GM23338 (cell line): ENCODE measurements around the gene SCYGR1. TPM values are rescaled to one million over a fixed set of nuclear protein-coding genes. Genes with fewer than 3 reads are reported as not detected.
A peak's percentile ranks its signal among the peaks of the same experiment; 100 is the strongest.

ENCODE experiments used
- ATAC-seq: fragments of 200-7000 bp; cut with Tn5 transposase; 3 replicates; pipeline ENCODE4 v1.9.1; 2020
- DNase-seq: peaks from one replicate; pipeline ENCODE4 v3.0.0-alpha.2; 2015; ENCODE audit warnings: low spot score
- H2AFZ ChIP-seq: fragments of 200-600 bp; sonication (generic); 2 replicates; pipeline ENCODE4 v1.8.0; 2016; ENCODE audit warnings: antibody characterized with exemption, mild to moderate bottlenecking, moderate library complexity
- H3F3A ChIP-seq: fragments of 200-600 bp; sonication (generic); replicated peaks from 2 replicates; pipeline ENCODE4 v1.8.0; 2017; ENCODE audit warnings: antibody characterized with exemption, mixed run types, low read depth
- H3K27ac ChIP-seq: fragments of 200-600 bp; sonication (generic); 2 replicates; pipeline ENCODE4 v1.6.1; 2016; ENCODE audit warnings: low read depth
- H3K27me3 ChIP-seq: fragments of 200-600 bp; sonication (generic); 2 replicates; pipeline ENCODE4 v1.8.0; 2016; ENCODE audit warnings: mild to moderate bottlenecking, mixed run types, moderate library complexity; ENCODE audit not compliant: insufficient read depth
- H3K36me3 ChIP-seq: fragments of 200-600 bp; sonication (generic); 2 replicates; pipeline ENCODE4 v1.8.0; 2016; ENCODE audit warnings: mild to moderate bottlenecking; ENCODE audit not compliant: insufficient read depth
- H3K4me1 ChIP-seq: fragments of 200-600 bp; sonication (generic); 2 replicates; pipeline ENCODE4 v1.8.0; 2016; ENCODE audit warnings: mild to moderate bottlenecking, moderate library complexity; ENCODE audit not compliant: insufficient read depth
- H3K4me2 ChIP-seq: fragments of 200-600 bp; sonication (generic); 2 replicates; pipeline ENCODE4 v1.7.1; 2017; ENCODE audit warnings: mixed run types
- H3K4me3 ChIP-seq: fragments of 200-600 bp; sonication (generic); 2 replicates; pipeline ENCODE4 v1.6.1; 2016; ENCODE audit warnings: mixed run types
- H3K79me2 ChIP-seq: fragments of 200-600 bp; sonication (generic); replicated peaks from 2 replicates; pipeline ENCODE4 v1.8.0; 2017; ENCODE audit warnings: mild to moderate bottlenecking; ENCODE audit not compliant: insufficient read depth
- H3K9me2 ChIP-seq: fragments of 200-600 bp; sonication (generic); 2 replicates; pipeline ENCODE4 v1.8.0; 2017; ENCODE audit not compliant: insufficient read depth
- H4K20me1 ChIP-seq: fragments of 200-600 bp; sonication (generic); replicated peaks from 2 replicates; pipeline ENCODE4 v1.8.0; 2017; ENCODE audit warnings: mild to moderate bottlenecking; ENCODE audit not compliant: insufficient read depth
- H3K27ac Mint-ChIP-seq: 2 replicates; pipeline ENCODE4 v1.8.0; 2020; ENCODE audit warnings: inconsistent platforms, mild to moderate bottlenecking, moderate library complexity, mixed read lengths
- H3K27me3 Mint-ChIP-seq: 3 replicates; pipeline ENCODE4 v1.8.0; 2022; ENCODE audit warnings: low read depth, mild to moderate bottlenecking, moderate library complexity, mixed read lengths, inconsistent platforms; ENCODE audit not compliant: insufficient read depth, poor library complexity
- H3K36me3 Mint-ChIP-seq: 3 replicates; pipeline ENCODE4 v1.8.0; 2021; ENCODE audit warnings: low read depth, mild to moderate bottlenecking, inconsistent platforms, moderate library complexity, mixed read lengths
- H3K4me1 Mint-ChIP-seq: 3 replicates; pipeline ENCODE4 v1.8.0; 2020; ENCODE audit warnings: mild to moderate bottlenecking, inconsistent platforms, mixed read lengths
- H3K4me3 Mint-ChIP-seq: 3 replicates; pipeline ENCODE4 v1.8.0; 2021; ENCODE audit warnings: moderate library complexity, mild to moderate bottlenecking, inconsistent platforms, mixed read lengths
- H3K9me3 Mint-ChIP-seq: 3 replicates; pipeline ENCODE4 v1.8.0; 2020; ENCODE audit warnings: moderate library complexity, mild to moderate bottlenecking, inconsistent platforms, mixed read lengths
- CREB1 ChIP-seq: fragments of 250-450 bp; sonication (Bioruptor Pico); IDR thresholded peaks from 2 replicates; pipeline ENCODE4 v1.5.0; 2020; ENCODE audit warnings: low read depth, mild to moderate bottlenecking, moderate library complexity
- CTCF ChIP-seq, 2 experiments: fragments of 200-600 bp in 1 of 2; sonication (generic) in 1 of 2; conservative IDR thresholded peaks; 2 replicates each; pipeline versions ENCODE4 v1.5.1 to v1.6.1; 2016 to 2017; ENCODE audit warnings: antibody characterized with exemption in 2 of 2, low read depth in 2 of 2, mild to moderate bottlenecking in 2 of 2, moderate library complexity in 1 of 2
- EZH2 ChIP-seq: fragments of 200-600 bp; sonication (generic); IDR thresholded peaks from one replicate; pipeline ENCODE4 v1.8.0; 2017; ENCODE audit warnings: antibody characterized with exemption, mild to moderate bottlenecking, low read depth; ENCODE audit not compliant: unreplicated experiment
- JUNB ChIP-seq: IDR thresholded peaks from one replicate; pipeline ENCODE4 v1.6.1; 2016; ENCODE audit warnings: antibody characterized with exemption; ENCODE audit not compliant: unreplicated experiment
- NANOG ChIP-seq: IDR thresholded peaks from 2 replicates; pipeline ENCODE4 v1.6.1; 2016; ENCODE audit warnings: antibody characterized with exemption, borderline replicate concordance
- POLR2AphosphoS5 ChIP-seq: IDR thresholded peaks from 2 replicates; pipeline ENCODE4 v1.6.1; 2016; ENCODE audit warnings: antibody characterized with exemption, low read depth
- REST ChIP-seq: IDR thresholded peaks from one replicate; pipeline ENCODE4 v1.6.1; 2018; ENCODE audit warnings: antibody characterized with exemption; ENCODE audit not compliant: unreplicated experiment
- STAT1 ChIP-seq: IDR thresholded peaks from one replicate; pipeline ENCODE4 v1.6.1; 2016; ENCODE audit warnings: antibody characterized with exemption; ENCODE audit not compliant: unreplicated experiment
- ZNF114 ChIP-seq: fragments of 250-450 bp; sonication (Bioruptor Pico); IDR thresholded peaks from 2 replicates; pipeline ENCODE4 v1.5.0; 2020; ENCODE audit warnings: mild to moderate bottlenecking, moderate library complexity
- ZNF462 ChIP-seq: fragments of 250-450 bp; sonication (Bioruptor Pico); IDR thresholded peaks from 2 replicates; pipeline ENCODE4 v1.5.0; 2020; ENCODE audit warnings: mild to moderate bottlenecking, moderate library complexity
- polyA plus RNA-seq: library from polyadenylated mRNA; unstranded; fragments of >200 nt; fragmentation: Nextera tagmentation; extraction: Ambion mirVana; gene quantifications from 2 replicates; pipeline ENCODE4 v1.2.1, GENCODE V29; 2016
- total RNA-seq: library from RNA; depleted of rRNA; stranded (reverse); fragments of >200 nt; shearing (Covaris generic); gene quantifications from 2 replicates; pipeline ENCODE4 v1.2.3, GENCODE V29; 2014
- TF ChIP-seq, protein P1 (sequence below): IDR thresholded peaks from 2 replicates; pipeline ENCODE4 v1.6.1; 2016; ENCODE audit warnings: antibody characterized with exemption

Gene SCYGR1
- total and polyA plus RNA-seq, 2 experiments from 2014 or later: not detected

DNA sequence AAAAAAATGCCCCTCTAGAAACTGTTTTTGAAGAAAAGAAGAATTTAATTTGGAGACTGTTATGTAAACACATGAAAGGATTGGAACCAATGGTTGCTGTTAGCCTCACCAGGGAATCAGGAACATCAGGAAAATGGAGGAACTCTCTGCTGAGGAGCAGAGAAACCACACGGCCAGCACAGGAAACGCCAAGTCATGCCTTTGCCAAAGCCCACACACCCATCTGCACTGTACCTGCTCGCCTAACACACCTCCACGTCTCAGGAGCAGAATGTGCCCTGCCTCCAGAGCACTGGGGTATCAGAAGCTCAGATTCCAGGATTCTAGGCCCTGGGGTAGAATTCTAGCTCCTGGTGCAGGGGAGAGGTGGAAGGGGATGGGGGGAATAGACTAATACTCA is 9.8 kb upstream of the SCYGR1 start:
- Histone ChIP-seq H3K27me3 (no peaks in the 10 kb centered on the region), H4K20me1 (no peaks in the 10 kb centered on the region), H3K27ac (no peak overlapping the region), H3K4me2 (no peak overlapping the region), H3K9me2 (no peaks in the 10 kb centered on the region), H3K79me2 (no peaks in the 10 kb centered on the region), H3K4me1 (peaks cover 8% of the 10 kb centered on the region), H3K4me3 (no peak overlapping the region), H3F3A (no peaks in the 10 kb centered on the region), H2AFZ (peak overlapping the region; percentile 93), H3K36me3 (no peaks in the 10 kb centered on the region)
- no peaks in the 10 kb centered on the region for H3K36me3 Mint-ChIP-seq
- TF ChIP-seq CREB1 (CRISPR knock-in tag) (no peak), JUNB (no peak), ZNF114 (CRISPR knock-in tag) (no peak), ZNF462 (CRISPR knock-in tag) (no peak), NANOG (no peak), STAT1 (no peak), EZH2 (no peak), POLR2AphosphoS5 (no peak), REST (no peak), CTCF (conservative IDR thresholded peaks at IDR 0.05; ENCODE audit: low read depth in 2 of 2) (no peak)
- TF ChIP-seq, protein P1, sequence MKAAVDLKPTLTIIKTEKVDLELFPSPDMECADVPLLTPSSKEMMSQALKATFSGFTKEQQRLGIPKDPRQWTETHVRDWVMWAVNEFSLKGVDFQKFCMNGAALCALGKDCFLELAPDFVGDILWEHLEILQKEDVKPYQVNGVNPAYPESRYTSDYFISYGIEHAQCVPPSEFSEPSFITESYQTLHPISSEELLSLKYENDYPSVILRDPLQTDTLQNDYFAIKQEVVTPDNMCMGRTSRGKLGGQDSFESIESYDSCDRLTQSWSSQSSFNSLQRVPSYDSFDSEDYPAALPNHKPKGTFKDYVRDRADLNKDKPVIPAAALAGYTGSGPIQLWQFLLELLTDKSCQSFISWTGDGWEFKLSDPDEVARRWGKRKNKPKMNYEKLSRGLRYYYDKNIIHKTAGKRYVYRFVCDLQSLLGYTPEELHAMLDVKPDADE: no peak
- H3K4me3 Mint-ChIP-seq: no peak overlapping the region
- no peak for DNase-seq
- H3K27me3 Mint-ChIP-seq: peaks cover 4% of the 10 kb centered on the region
- peak overlapping the region; percentile 39; the same call in 1 of the 2 replicates for H3K27ac Mint-ChIP-seq
- no peak for ATAC-seq
- H3K9me3 Mint-ChIP-seq: no peaks in the 10 kb centered on the region
- H3K4me1 Mint-ChIP-seq: peaks cover 10% of the 10 kb centered on the region
